C1 segment of cervical spinal cord (tissue), 14 donors: ENCODE measurements around the gene SFSWAP.

Source experiments
- DNase-seq, 14 donors: peaks; one replicate each; lab custom pipeline; 2025; lab: John Stamatoyannopoulos, UW

SFSWAP gene

GRCh38 chr12:131833288-131833895, 122.5 kb downstream of the SFSWAP start:
- no peak for DNase-seq

- DNase-seq, result no peak
Measured at GRCh38 chr12:131833896-131834641, 123.2 kb downstream of the SFSWAP start.

GRCh38 chr12:131834798-131835615, 124.1 kb downstream of the SFSWAP start:
- no peak for DNase-seq

GRCh38 chr12:131835616-131836171, 124.8 kb downstream of the SFSWAP start:
- DNase-seq, result no peak

- no peak for DNase-seq
Measured at GRCh38 chr12:131836193-131836592, 125.3 kb downstream of the SFSWAP start.

- DNase-seq, result no peak
Measured at GRCh38 chr12:131836714-131837397, 126.0 kb downstream of the SFSWAP start.

DNA sequence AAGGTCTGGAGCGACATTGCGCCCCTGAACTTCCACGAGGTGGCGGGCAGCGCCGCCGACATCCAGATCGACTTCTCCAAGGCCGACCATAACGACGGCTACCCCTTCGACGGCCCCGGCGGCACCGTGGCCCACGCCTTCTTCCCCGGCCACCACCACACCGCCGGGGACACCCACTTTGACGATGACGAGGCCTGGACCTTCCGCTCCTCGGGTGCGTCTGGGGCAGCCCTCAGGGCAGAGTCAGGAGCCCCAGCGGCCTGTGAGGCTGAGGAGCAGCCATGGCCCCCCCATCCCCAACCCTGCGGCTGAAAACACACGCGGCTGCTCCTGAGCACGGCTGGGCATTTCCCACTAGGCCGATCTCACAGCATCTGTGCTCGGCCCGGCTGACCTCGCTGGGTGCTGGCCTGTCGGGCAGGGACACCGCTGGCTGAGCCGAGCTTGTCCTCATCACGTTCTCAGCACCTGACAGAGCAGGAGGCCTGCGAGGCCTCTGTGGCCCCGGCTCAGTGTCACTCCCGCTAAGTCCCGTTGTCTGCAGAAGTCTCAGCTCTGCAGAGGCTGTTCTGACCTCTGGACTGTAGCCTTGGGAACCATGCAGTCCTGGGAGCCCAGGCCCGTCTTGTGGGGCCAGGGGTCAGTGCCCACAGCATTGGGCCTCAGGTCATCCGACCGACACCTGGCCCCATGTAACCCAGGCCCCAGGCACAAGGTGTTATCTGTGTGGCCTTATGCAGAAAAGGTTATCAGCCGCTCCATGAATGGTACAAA, 129.9 kb downstream of the SFSWAP start:
- DNase-seq, result no peak

- DNase-seq, result no peak
Measured at GRCh38 chr12:131841547-131841946, 130.7 kb downstream of the SFSWAP start.

DNA sequence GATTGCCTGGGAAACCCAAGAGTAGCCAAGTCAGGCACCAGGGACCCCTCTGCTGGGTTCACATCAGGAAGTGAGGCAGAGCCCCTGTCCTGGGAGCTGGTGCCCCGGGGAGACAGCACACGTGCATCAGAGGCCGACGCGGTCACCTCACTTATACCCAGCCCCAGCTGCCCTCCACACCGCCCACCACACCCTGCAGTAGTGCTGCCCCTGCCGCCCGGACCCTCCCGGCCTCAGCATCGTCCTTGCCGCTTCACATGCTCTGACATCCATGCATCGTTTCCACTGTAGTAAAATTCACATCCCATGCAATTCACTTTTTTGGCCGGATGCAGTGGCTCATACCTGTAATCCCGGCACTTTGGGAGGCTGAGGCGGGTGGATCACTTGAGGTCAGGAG, 131.3 kb downstream of the SFSWAP start:
- DNase-seq, result no peak

- DNase-seq, result no peak
Measured at GRCh38 chr12:131843527-131843926, 132.6 kb downstream of the SFSWAP start.

GRCh38 chr12:131844140-131844539, 133.2 kb downstream of the SFSWAP start:
- DNase-seq, result no peak

DNA sequence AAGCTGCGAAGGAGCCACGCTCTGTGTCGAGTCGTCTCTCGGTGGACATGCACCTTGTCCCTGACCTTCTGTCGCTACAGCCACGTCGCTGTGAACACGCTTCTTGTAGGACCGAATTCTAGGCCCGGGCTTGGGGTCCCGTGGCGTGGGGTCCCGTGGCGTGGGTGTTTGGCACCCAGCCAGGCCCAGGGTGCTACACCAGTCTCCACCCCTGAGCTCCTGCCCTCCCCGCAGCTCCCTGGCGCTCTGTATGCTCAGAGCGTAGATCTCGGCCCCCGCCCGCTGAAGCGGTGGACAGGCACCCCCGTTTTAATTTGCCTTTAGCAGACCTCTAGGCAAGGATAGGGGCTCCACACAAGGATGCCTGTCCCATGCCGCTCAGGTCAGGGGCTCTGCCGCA, 133.8 kb downstream of the SFSWAP start:
- DNase-seq, result no peak

- DNase-seq, result no peak
Measured at GRCh38 chr12:131845121-131845520, 134.2 kb downstream of the SFSWAP start.

GRCh38 chr12:131847456-131847855, 136.6 kb downstream of the SFSWAP start:
- no peak for DNase-seq

DNA sequence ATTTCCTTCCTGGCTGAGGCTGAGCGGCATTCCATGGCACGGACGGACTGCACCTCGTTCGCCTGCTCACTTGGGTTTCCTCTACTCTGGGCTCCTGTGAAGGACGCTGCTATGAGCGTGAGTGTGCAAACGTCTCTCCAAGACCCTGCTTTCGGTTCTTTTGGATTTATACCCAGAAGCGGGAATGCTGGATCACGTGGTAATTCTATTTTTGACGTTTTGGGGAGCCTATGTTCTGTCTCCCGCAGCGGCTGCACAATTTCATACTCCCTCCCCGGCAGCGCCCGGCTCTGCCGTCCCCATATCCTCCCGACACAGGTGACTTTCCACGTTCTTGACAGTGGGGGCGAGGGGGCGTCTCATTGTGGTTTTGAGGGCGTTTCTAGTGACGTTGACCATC, 137.9 kb downstream of the SFSWAP start:
- no peak for DNase-seq
